ENCODE data around the gene DCTN2.

DNA sequence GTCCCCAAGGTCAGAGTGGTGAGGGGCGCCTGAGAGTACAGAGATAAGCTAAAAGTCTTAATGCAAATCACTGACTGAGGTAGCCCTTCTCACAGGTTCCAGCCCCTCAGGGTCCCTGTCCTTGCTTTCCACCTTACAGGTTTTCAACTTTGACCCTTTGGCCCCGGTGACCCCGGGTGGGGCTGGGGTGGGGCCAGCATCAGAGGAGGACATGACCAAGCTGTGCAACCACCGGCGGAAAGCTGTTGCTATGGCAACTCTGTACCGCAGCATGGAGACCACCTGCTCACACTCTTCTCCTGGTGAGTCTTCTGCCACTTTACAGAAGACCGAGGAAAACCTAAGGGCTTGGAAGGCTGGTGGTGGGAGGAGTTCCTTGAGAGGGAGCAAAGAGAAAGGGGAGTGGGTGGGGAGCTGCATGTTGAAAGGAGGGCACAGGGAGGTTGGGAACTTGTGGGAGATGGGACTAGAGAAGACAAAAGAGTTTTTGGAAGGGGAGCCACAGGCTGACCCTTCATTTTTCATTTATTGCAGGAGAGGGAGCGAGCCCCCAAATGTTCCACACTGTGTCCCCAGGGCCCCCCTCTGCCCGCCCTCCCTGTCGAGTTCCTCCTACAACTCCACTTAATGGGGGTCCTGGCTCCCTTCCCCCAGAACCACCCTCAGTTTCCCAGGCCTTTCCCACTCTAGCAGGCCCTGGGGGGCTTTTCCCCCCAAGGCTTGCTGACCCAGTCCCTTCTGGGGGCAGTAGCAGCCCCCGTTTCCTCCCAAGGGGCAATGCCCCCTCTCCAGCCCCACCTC is 22.0 kb downstream of the DCTN2 start:
- TF ChIP-seq SUZ12 (IDR thresholded peaks at IDR 0.05; ENCODE audit: extremely low read depth, insufficient read depth, insufficient read length) (no peak), YY1 (IDR thresholded peaks at IDR 0.05; ENCODE audit: insufficient read depth, insufficient read length) (no peak), ZNF274 (IDR thresholded peaks at IDR 0.05; ENCODE audit: low read depth, low read length) (no peak)
